DMS153 treated with DMSO at 0.1 percent for 48 hours (cell line): ENCODE data around the gene RNF2.
"Not testable (repeated sequence)": the region's sequence is repeated elsewhere in the genome, so short reads cannot be mapped to it uniquely, and the experiment has no call there.

ENCODE experiments used
- DNase-seq: peaks from one replicate; lab custom pipeline; 2025; ENCODE audit not compliant: unreplicated experiment; lab: John Stamatoyannopoulos, UW

Gene RNF2

DNA sequence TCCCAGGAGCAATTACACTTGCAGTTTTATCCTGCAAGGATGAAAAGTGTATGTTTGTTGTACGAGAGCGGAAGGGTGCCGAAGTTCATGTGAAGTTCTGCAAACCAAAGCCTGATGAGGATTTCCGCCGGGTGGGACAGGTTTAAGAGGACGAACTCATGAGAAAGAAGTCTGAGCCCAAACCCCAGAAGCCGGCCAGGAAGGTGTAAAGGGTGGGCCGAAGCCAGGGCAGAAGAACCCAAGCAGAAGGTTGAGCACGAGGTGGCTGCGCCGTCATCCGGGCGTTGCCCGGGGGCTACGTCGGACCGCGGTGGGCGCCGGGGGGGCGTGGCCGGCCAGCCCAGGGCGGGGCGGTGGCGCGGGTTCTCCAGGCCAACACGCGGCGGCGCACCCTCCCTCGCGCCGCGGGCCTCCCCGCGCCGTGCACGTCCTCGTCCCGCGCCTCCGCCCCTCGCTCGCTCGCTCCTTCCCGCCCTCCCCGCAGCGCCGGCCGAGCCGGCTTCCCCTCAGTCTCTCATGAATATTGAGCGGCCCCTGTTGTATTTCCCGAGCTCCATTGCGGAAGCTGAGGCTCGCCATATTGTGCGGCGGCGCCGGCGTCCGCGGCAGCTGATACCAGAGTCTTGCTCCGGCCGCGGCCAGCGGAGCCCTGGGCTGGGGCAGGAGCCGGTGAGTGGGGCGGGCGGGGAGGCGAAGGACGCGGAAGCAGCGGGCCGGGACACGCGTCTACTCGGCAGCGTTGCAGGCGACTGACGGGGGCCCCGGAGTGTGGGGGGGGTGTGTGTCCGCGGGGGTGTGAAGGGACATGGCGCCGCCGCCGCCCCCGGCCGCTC is at the start of gene RNF2:
Gene RNF2 (plus strand): TSS at position 578 of the 833 bp plus-strand sequence. CDS start 41,996 bp downstream, outside the sequence.
- peak; percentile 86 for DNase-seq

DNA sequence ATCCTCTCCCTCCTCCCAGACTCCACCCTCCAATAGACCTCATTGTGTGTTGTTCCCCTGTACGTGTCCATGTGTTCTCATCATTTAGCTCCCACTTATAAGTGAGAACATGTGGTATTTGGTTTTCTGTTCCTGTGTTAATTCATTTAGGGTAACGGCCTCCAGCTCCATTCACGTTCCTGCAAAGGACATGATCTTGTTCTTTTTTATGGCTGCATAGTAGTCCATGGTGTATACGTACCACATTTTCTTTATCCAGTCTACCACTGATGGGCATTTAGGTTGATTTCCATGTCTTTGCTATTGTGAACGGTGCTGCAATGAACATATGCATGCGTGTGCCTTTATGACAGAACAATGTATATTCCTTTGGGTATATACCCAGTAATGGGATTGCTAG is 45.4 kb upstream of the RNF2 start:
- DNase-seq: not testable (repeated sequence)

DNA sequence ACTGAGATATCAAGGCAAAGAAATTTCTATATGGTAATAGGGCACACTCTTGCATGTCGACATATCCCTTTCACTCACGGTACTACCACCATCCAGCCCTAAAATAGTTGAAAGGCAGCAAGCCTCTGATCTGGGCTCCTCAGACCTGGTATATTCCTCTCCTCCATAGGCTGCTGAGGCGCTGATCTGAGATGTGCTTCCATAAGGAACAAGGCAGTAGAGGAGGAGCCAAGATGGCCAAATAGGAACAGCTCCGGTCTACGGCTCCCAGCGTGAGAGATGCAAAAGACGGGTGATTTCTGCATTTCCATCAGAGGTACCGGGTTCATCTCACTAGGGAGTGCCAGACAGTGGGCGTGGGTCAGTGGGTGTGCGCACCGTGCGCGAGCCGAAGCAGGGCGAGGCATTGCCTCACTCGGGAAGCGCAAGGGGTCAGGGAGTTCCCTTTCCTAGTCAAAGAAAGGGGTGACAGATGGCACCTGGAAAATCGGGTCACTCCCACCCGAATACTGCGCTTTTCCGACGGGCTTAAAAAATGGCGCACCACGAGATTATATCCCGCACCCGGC is 44.0 kb upstream of the RNF2 start:
- not testable (repeated sequence) for DNase-seq

DNA sequence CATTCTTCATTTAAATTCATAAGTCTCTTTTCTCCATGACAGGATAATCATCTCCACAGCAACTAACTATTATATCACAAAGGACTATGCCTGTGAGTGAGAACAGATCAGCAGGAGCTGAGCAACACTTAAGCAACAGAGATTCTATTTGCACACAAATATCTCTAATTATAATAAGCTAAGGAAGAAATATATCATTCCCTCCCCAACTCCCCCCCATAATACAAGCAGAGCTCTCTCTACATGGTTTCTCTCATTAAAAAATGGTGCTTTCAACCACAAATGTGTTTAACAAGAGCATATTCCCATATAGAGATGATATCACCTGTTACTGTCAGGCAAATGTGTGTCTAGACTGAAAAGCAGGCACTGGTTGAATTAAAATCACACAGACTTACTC is 36.5 kb upstream of the RNF2 start:
- DNase-seq: no peak

DNA sequence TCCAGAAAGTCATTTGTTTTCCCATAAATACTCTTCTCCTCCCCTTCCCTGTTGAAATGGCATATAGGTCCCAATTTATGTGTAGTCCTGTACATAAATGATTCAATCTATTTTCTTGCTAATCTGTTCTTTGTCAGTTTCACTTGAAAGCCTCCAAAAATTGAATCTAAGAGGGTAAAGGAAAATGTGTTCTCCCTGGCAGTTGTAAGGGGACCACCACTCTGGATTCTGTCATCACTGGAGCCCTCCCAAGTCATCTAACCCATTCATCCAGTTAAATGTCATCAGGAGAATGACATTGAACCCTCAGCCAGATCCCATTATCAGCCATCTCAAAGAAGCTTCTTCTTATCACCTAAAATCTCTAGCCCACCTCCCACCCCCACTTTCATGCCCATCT is 35.0 kb upstream of the RNF2 start:
- DNase-seq: no peak

DNA sequence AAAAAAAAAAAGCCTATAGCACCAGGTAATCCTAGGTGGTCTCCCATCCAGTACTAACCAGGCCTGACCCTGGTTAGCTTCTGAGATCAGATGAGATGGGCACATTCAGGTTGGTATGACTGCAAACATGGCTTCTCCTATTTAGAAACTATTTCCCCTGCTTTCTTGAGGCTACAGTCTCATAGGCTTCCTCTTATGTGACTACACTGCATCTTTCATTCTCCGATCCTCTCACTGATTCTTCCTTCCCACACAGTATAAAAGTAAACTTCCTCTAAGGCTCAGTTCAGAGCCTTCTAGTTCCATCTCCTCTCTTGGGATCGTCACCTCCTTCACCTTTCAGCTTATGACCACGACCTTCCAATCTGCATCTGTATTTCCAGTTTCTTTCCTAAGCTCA is 30.4 kb upstream of the RNF2 start:
- no peak for DNase-seq

DNA sequence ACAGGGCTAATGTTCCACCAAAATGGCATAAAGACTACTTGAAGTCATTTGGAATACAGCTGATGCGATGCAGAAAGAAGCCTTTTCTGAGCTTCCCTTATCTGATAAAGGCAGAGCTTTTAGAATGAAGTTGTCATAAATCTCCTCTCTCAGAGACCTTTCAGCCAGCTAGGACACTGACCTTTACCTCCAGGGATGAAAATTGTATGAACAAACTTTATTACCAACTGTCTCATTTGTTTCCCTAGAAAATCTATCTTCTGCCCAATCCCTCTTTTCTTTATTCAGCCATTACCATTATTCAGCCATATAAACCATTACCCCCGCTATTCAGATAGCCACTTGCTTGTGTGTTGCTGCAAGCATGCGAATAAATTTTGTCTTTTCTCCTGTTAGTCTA is 29.7 kb upstream of the RNF2 start:
- DNase-seq: no peak

DNA sequence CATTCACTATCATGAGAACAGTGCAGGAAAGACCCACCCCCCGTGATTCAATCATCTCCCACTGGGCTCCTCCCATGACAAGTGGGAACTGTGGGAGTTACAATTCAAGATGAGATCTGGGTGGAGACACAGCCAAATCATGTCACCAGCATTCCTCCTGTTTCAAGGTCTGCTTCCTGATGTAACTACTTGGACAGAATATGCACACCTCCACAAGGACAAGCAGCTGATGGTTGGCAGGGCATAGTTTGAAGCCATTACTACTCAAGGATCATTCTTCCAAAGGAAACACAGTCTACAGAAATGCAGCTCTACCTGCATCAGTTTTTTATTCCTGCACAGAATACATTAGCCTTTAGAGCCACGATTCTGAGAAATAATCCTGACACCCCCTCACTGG is 28.5 kb upstream of the RNF2 start:
- DNase-seq: no peak

DNA sequence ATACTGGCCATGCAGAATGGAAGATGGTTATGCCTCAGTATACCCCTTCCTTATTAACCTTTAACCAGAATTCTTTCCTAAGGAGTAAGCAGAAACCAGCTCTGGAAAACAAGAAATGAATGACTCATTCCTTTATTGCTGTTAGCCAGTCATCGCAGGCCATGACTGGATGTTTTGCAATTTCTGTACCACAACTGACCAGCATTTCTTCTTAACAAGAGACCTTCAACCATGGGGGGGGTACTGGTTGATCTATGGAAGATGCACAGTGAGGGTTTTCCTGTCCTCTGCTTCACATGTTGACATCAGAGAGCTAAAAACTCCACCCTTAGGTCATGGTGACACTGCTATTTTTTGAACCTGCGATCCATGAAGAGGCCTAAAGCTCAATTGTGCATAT is 28.0 kb upstream of the RNF2 start:
- DNase-seq: no peak

DNA sequence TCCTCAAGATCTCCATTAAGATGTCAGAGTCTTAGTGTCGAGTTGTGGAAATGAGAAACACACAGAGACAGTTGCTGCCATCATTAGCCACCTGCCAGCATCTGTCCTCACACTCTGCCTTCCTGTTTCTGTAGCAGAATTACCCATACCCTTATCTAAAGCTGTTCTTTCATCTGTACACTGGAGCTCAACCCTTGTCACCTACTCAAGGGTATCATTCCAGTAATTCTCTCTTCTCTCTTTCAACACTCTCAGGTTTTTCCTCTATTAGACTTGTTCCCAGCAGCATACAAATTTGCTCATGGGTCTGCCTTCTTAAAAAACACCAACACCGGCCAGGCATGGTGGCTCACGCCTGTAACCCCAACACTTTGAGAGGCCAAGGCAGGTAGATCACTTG is 27.4 kb upstream of the RNF2 start:
- no peak for DNase-seq

DNA sequence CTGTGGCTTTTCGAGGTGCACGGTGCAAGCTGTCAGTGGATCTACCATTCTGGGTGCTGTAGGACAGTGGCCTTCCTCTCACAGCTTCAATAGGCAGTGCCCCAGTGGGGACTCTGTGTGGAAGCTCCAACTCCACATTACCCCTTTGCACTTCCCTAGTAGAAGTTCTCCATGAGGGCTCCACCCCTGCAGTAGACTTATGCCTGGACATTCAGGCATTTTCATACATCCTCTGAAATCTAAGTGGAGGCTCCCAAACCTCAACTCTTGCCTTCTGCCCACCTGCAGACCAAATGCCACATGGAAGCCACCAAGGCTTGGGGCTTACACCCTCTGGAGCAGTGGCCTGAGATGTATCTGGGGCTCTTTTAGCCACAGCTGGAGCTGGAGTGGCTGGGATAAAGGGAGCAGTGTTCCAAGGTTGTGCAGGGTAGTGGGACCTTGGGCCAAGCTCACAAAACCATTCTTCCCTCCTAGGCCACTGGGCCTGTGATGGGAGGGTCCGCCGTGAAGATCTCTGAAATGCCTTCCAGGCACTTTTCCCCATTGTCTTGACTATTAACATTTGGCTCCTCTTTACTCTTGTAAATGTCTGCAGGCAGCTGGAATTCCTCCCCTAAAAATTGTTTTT is 18.0 kb upstream of the RNF2 start:
- no peak for DNase-seq

DNA sequence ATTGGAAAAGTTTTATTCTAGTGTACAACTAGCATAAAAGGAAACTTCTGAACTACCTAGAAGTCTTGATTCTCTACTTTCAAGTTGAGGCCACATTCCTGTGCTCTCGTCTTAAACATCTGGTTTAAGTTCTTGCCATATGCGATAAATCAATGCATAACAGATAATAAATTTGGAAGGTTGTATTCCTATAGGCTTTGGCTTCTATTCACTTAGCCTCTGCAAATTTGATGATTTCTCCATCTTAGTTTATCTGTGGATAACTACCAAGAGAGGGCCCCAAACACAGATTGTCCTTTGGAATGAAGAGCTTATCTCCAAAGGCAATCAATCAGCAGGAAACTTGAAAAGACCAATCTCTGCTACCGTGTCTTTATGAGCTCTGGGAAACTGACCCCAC is 11.7 kb upstream of the RNF2 start:
- no peak for DNase-seq

DNA sequence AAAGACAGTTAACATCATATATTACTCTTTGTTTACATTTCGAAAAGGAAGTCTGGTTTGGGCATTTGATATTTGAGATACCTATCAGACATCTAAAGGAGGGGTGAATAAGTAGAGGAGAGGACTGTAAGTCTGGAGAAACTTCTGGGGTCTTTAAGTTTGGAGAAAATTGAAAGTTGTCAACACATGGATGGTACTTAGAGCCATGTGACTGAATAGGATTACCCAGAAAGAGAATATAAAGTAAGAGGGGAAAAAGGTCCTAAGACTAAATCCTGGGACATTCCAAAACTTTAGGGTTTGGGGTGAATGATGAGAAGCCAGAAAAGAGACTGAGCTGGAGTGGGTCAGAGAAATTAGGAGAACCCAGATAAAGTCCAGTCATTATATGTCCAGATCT is 10.1 kb upstream of the RNF2 start:
- DNase-seq: no peak

DNA sequence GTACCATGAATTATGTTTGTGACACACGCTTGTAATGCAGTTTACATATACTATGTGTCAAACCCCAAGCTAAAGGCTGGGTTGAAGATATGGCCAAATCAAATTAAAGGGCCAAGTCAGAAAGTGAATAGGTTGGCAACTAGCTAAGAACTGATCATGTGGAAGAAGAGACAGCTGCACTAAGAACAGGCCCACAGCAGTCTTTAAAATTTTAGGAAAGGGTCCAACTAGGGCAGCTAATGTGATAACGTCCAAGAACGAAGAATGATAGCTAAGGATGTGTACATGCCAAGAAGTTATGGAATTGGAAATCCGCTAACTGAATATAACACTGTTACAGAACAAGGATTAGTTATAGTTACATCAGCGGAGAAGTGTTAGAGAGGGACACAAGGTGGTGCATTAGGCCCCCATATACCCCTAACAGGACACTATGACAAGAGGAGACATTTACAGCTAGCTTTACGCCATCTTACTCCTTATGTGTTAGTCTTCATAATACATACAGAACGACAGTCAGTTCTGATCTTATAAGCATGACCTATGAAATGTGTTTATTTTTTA is 6.5 kb upstream of the RNF2 start:
- DNase-seq: no peak

DNA sequence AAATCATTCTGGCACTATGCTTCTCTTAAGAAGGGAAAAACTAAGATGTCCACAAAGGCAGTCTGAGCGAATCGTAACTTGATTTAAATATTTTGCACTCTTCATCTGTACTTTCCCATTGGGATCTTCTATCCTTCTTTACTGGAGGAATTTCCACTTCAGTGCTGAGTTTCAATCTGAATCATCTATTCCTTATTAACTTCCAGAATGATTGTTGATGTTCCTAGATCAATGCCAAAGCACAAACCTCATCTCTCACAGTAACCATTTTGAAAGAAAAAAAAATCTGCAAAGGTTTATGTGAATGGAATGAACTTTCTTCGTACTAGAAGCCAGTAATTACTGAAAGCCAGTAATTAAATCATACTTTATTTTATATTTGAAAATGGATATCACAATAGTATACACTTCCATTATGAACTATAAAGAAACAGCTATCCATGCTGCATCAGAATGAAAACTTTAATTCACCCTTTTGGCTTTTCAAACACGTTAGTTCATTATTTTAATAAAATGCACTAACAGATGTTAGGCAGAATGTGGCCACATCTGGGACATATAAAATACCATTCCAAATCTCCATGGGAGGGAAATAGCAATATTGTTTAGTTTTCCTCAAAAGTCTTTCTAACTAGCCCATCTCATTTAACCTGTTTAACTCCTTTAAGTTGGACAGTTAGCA is 5.5 kb upstream of the RNF2 start:
- no peak for DNase-seq

DNA sequence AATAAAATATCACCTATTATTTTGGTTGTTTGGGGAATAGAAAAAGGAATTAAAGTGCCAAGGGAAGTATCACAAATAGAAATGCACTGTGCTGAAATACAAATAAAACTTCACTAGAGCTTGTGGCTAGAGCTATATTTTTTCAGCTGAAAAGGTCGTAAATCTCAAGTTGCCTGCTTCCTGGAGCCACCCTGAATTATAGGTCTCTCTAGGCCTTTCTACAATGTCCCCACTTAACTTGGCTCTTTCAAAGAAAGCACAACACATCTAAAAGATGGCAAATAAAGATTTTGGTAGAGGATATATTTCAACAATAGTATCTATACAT is 5.0 kb upstream of the RNF2 start:
- DNase-seq: peak; percentile 21

DNA sequence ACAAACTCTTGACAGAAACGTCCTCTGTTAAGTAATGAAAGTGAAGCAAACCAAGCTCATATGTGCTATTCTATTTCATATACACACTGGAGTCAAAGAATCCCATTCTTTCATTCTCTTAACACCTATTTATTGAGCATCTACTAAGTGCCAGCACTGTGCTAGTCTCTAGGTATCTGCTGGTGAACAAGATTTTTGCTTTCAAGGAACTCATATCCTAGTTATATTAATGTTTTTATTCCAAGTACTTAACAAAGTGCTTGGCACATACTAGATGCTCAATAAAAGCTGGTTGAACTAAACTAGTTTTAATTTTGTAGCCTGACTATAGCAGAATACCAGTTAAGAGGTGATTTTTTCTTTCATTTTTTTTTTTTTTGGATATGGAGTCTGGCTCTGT is 3.6 kb upstream of the RNF2 start:
- no peak for DNase-seq

DNA sequence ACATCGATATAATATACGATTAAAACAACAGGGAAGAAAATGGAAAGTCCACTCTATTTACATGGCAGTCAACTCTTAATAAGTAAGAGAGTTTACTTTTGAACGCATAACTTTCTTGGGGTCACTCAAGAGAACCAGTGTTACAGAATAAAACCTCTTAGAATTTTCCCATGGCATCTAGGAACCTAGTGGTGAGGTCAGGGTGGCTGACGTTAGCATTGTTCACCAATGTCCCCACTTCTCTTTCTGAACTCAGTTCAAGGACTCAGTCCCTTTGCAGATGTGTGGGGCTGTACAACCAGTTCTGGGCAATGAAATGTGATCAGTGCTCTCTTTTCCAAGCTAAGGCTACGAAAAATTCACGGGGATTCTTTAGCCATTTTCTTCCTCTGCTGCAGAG is 2.6 kb upstream of the RNF2 start:
- DNase-seq: no peak

DNA sequence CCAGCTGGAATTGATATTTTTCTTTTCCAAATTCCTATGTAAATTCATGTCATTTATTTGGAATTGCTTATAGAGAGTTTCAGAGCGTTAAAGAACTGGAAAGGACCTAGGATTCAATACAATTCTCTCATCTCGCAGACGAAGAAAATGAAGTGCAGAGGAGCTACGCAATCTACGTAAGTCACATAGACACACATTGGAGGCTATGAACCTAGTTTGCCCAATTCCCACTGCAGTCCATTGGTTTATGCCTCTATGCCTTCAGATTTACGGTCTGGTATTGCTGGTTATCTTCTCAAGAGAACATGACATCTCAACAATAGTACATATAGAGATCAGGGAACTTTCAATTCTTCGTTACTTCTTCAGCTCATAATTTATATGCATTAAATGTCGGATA is 971 bp upstream of the RNF2 start:
- no peak for DNase-seq

DNA sequence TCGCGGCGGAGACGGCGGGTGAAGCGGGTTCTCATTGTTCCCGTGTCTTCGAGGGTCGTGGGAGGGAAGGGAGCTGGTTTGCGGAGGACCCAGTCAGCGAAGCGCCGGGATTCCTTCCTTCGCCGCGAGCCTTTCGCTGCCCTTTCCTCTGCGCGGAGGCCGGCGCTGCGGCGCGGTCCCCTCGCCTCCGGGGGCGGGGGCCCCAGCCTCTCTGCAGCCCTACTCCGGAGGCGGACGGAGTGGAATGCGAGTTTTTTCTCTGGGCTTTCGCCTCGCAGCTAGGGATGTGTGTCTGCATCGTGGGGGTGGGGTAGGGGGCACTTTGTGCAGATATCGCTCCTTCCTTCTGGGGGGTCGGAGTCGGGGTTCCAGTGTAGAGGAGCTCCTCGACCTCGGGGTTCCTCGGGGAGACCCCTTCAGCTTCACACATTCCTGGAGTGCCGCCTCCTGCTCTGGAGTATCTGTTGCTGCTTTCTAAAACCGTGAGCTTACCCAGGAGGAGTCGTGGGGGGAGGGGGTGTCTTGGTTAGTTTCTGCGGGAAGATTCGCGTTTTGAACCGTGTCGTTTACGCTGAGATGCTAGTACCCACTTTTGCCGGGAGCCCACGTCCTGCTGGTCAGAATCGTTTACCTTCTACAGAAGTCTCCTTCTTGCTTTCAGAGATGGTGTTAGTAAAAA is 595 bp downstream of the RNF2 start:
- no peak for DNase-seq

DNA sequence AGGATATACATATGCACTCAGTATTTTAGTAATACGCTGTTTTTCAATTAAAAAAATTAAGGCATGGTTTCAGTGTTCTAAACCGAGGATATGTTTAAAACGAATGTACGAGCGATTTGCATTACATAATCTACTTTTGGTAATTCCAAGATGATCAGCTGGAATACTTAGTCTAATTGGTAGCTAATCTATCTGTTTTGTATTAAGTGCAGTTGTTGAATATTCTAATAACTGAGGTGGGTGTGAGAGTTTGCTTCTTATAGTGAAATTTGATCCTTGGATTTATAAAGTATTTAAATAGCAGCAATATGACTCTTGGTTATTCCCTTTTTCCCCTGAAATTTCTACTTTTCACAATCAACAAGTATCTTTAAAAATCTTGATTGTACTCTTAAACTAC is 1.3 kb downstream of the RNF2 start:
- DNase-seq: no peak
